ENCODE results near the gene BEND6.
A peak's percentile ranks its signal among the peaks of the same experiment; 100 is the strongest.

BEND6 gene

DNA sequence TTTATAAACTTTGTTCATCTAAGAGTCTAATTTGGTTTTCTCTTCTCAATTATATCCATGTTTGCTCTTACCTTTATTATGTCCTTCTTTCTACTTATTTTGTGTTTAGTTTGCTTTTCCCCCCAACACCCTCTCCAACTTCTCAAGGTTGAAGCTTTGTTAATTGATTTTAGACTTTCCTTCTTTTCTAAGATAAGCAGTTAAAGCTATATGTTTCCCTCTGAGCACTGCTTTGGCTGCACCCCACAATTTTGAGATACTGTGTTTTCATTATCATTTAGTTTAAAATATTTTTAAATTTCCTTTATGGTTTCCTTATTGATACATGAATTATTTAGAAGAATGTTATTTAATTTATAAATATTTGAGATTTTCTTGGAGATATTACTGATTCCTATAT lies 13.9 kb upstream of the BEND6 start:
- no peak for DNase-seq (ENCODE audit: low spot score)

DNA sequence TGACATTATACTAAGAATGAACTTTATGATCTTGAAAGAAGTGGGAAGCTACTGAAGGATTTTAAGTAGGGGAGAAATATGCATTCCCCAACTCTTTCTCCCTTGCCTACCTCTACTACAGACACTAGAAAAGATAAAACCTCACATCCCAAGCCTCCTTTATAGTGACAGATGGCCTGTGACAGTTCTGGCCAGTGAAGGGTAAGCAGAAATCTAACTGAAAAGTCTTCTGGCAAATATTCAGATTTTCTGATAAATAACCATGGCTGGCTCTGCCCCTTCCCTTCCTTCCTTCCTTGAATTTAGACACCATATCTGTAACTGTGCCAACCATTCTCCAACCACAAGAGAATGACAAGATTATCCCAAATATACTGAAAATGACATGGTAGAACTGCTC lies 10.2 kb upstream of the BEND6 start:
- DNase-seq (ENCODE audit: low spot score) = no peak

DNA sequence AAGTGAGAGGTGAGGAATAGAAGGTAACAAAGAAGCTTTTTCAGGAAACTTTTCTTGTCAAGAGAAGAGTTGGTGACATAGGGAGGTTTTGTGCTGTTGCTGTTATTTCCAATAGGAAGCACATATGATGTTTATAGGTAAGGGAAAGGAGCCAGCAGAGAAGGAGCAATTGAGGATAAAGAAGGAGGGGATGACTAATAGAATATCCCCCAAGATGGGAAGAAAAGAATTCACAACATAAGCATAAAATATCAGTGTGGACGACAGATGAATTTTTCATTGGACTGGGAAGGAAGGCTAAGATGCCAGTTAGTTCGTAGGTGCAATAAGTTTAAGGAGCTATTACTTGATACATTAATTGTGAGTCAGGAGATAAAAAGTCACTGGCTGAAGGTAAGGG lies 8.5 kb upstream of the BEND6 start:
- DNase-seq (ENCODE audit: low spot score) = no peak

DNA sequence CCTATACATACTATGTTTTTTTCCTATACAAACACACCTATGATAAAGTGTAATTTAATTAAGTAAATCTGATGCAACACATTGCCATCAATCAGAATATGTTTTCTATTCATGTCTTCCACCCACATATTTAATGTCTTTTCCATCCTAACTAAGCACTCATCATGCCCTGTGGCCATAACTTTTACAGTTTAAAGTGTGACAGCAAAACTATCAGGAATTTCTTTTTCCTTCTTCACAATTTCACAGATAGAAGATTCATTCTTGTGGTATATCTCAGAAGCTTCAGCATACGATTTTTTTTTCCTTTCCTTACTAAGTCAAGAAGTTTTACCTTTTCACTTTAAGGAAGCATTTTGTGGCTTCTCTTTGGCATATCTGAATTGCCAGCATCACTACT lies 7.0 kb upstream of the BEND6 start:
- DNase-seq (ENCODE audit: low spot score) = no peak

DNA sequence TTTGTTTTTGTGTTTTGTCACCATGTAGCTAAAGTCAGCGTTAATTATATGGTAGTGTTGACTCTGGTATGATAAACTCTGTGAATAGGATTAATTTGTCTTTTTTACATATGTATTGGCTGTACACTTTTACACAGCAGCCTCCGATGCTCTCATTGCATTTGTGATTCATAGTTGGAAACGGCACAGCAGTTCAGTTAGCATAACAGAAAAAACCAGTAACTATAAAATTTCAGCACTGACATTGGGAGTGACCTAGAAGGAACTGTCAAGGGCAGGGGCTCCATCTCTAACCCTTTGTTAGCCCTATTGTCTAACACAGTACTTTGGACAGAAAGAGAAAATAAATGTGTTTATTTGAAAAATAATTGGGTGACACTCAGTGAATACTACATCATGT lies 5.6 kb upstream of the BEND6 start:
- DNase-seq (ENCODE audit: low spot score) = no peak

DNA sequence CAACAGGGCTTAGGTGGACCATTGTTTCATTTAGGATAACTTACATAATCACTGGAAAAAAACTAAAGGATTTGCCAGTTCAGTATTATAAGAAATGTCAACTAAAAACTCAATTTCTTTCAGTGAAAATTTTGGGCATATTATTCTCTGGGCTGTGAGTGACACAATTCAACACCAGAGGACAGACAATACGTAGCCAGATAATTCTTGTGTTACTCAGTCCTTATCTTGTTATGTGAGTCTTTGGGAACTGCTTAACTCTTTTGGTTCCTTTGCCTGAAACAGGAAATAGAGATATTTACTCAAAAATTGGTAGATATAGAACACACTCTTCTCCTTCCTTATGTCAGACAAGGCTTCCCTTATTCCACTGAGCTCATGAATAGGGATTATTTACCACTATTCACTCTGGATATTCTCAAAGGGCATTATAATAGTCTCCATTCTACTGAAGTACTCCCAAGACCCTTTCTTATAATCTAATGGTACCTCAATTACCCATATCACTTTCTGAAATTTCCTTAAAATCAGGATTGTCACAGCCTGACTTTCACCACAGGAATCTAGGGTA lies 4.9 kb upstream of the BEND6 start:
- DNase-seq (ENCODE audit: low spot score) = no peak

DNA sequence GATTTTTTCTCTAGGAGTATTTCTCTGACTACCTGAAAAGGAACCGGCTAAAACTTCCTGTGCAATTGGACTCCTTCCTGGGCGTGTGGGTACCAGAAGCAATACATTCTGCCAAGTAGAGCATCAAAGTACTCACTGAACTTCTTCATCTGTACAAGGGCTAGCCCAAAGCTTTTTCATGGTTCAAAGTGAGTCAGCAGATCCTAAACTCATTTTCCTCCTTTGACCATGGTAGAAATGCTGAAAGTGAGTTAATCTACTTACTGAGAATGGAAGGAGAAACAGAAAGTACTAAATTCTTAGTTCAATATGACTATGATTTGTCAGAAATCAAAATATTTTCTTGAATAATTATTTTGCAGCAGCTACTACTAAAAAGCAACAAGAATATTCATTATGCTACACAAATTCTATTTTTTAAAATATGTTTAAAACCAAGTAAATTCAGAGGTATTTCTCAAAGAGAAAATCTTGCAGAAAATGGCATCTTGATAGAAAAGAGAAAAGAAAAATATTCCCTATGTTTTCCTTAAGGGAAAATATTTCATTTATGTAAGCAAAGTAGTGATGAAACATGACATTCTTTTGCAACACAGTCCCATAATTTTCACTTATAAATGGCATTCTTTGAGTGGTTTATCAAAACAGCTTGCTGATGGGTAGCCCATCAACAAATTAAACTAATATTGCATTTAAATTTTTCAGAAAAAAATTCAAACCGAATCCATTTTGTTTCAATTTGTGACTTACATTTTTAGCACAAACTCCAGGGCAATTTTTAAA lies 3.7 kb upstream of the BEND6 start:
- no peak for DNase-seq (ENCODE audit: low spot score)

DNA sequence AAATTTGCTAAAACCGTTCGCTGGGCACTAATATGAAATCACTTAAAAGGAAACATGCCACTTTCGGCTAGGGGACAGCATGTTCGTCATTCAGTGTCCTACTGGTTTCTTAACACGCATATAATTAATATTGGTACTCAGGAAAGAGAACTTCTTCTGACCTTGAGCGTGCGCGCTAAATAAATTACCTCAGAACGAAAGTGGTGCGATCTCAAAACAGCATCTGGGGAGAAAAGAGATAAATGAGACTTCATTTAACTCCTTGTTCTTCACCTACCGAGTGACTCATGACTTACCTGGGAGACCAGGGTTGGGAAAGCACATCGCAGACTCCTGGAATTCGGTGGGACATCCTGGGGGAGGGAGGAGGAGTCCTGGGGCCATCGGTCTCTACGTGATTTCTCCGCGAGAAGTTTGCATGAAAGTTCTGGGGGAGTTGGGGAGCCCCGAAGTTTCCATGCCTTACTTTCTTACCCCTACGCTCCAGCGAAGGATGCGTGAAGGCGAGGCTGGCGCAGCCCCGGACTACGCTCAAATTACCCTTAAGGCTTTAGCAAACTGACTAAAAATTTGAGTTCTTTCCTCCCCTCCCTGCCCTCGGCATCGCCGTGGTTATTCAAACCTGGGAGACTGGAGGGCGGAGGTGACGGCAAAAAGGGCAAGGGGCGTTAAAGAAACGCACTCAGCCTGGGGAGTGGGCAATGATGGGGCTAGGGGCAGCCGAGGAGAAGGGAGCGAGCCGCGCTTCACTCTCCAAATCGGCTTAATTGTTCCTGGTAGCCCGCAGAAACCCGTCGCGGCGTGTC lies 1.1 kb upstream of the BEND6 start:
- no peak for DNase-seq (ENCODE audit: low spot score)

DNA sequence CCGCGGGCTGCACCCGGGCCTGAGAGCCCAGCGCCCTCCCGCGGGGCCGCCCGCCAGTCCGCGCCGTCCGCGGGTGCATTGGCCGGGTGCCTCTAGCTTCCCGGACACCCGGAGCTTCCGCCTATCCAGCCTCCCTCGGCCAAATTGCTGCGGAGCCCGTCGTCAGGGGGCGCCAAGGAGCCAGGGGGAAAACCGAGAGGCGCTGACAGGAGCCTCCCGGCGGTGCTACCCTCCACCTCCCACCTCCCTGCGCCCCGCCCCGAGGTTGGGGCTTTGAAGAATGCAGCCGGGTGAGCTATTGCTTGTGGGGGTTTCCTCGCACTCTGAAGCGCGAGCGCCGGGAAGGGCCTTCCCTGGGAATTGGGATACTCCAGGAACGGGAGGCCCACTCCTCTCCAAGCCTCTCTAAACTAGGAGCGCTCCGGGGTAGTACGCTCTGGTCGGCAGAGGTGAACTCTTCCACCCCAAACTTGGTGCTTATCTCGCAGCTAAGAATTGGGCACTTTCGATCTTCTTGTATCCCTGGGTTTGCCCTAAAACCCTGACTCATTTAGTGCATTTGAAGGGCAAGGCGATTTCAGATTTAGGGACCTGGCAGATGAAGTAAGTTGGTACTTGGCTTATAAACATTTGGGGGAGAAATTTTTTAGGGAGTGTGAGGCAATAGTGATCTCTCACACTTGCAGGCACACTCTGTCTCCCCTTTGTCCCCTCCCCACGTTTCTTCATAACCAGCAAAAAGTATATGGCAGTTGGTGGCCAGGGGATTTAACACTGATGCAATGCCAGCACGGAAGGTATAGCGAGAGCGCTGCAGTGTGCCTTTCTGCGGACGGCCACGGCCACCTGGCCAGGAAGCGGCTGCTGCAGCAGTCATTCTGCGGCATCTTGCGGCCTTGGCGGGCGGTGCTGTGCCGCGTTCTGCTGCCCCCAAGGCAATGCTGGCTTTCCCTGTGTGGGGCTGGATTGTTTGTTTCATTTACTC lies 556 bp downstream of the BEND6 start:
- DNase-seq (ENCODE audit: low spot score) = peak; percentile 90

DNA sequence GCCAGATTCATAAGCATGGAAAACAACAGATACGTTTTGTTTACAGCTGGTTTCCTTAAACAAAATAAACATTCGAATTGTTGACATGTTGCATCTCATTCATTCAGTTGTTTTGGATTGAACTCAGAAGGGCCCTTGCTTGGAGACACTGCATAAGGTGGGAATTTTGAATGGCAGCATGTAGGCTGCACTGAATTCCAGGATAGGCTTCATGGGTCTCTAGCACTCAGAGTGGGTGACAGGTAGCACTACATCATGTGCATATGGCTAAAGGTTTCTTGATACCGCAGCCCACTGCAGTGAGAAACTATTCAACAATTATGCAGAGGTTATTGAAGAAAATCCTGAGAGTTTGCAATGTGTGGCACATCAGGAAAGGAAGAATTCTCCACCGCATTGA lies 1.6 kb downstream of the BEND6 start:
- no peak for DNase-seq (ENCODE audit: low spot score)

DNA sequence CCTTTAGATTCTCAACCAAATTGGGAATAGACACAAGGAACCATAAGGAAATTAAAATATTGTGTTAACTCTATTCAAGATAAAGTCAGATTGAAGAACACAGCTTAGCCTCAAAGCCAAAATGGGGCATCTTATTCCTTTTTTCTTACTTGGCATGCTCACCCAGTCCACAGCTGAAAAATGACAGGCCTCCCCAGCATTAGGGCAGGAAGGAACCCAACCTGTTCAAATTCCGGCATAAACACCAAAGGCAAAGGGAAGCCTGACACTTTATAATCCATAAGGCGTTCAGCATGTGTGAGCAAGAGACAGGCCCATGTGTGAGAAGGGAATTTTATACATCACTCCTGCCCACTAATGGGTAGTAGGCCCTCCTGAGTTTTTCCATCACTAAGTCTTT lies 2.9 kb downstream of the BEND6 start:
- no peak for DNase-seq (ENCODE audit: low spot score)

DNA sequence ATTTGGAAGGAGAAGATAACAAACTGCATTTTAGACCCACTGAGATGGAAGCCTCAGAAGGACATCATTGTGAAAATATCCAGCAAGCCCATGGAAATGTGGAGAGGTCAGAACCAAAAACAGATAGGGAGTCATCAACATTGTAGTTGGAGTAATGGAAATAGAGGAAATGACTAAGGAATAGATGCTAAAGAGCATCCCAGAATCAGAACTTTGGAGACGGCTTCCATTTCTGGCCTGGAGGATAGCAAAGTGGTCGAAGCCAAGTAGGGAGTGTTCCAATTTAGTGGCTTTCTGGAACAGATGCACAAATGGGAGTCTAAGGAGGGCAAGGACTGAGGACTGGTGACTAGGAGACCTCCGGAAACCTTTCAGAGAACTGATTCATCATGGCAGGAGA lies 3.6 kb downstream of the BEND6 start:
- no peak for DNase-seq (ENCODE audit: low spot score)

DNA sequence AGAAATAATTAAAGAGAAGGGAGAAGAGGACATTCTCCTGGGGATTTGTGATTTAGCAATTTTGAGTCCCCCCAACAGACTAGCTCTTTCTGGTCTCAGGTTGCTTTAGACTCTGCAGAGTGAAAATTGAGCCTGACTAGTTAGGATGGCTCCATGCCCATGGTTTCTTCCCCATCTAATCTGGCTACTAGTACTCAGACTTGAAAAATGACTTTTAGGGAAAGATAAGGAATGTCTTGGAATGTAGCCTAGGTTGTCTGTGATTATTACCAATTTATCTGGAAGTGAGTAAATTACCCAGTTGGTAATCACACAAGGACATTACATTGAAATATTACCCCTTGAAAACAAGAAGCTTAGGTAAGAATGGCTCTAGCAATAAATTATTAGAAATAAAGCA lies 4.2 kb downstream of the BEND6 start:
- DNase-seq (ENCODE audit: low spot score) = no peak

DNA sequence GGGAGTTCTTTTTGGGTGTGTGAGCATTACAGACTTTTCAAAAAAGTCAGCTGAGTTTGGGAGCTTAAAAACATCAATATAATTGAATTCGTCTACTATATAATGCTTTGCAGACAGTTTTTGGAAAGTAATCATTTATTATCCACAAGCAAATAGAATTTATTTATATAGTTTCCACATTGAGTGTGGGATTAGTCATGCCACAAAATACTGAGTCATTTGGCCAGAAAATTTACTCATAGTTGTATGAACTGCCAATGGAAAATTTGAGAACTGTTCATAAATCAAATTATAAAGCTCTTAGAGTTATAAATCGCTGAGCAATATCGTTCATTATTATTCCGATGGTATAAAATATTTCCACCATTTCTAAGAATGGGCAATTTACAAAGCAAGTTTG lies 5.0 kb downstream of the BEND6 start:
- no peak for DNase-seq (ENCODE audit: low spot score)

DNA sequence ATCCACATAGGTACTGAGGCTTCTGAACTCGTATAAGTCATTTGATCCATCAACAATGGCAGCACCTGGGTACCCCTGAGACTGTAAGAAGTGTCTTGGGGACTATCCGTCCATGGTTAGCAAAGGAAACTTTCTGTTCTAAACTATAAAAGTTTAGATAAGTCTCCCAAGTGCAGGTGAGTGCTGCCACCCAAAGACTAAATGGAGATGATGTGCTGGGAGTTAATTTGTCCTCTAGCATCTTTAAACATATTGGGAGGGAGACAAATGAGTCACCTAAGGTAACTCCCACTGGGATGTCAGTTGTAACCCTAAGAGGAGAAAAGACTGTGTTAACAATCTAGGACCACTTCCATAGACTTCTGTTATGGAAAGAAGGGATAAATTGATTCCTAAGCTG lies 6.2 kb downstream of the BEND6 start:
- no peak for DNase-seq (ENCODE audit: low spot score)

DNA sequence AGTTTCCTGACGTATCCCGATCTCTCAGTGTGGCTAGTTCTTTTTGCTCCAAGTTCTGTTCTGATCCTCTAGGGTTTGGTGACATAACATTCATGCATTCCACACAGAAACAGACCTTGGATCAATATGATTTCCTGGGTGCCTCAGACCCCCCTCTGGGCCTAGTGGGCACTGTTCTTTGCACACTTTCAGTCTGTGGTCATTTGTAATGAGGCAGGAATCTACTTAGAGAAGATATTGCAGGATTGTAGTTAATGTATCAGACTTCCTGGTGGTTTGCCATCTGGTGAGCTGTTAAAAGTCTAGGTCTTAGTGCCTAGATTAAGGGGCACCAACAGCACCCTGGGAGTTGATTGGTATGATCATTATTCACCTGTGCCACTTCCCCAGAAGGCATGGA lies 7.5 kb downstream of the BEND6 start:
- DNase-seq (ENCODE audit: low spot score) = no peak

DNA sequence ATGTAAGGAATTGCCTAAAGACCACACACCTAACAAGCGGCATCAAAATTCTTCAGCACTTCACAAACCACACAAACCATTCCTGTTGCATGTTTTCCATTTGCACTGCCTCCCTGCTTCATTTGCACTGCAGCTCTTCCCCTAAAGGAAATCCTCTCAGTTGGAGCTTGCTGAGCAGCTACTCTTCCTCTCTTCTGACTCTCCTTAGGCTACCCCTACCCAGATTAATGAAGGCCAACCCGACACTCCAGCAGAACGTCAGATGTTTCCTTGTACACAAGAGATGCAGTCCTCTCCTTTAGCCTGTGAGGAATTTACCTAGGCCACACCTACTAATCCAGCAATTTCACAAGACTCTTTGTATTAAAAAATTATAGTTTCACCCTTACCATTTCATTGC lies 8.1 kb downstream of the BEND6 start:
- DNase-seq (ENCODE audit: low spot score) = no peak

DNA sequence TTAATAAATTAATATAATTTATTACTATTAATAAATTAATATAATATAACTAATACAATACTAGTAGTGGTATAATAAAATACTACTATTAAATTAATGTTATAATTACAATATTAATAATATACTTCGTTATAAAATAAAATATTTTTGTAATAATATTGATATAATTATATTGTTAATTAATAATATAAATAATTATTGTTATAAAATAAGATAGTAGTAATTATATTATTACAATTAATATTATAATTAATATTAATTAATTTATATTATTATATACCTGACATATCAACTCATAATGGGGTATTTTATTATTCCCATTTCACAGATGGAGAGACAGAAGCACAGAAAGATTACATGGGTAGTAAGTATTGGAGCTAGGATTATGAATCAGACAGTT lies 8.9 kb downstream of the BEND6 start:
- DNase-seq (ENCODE audit: low spot score) = no peak

DNA sequence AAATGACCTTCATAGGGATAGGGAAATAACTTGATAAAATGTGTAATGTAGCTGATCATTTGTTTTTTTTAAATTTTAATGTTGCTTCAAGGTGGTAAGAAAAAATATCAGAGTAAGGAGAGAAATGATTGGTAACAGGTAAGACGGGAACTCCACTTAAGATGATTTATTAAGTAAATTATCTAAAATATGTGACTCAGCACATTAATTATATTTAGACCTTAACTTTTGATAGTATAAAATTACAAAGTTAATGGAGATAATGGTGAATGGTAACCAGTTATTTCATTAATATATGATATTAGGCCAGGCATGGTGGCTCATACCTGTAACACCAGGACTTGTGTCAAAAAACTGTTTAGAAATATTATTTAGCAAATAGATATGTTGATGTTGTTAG lies 10.2 kb downstream of the BEND6 start:
- DNase-seq (ENCODE audit: low spot score) = no peak

DNA sequence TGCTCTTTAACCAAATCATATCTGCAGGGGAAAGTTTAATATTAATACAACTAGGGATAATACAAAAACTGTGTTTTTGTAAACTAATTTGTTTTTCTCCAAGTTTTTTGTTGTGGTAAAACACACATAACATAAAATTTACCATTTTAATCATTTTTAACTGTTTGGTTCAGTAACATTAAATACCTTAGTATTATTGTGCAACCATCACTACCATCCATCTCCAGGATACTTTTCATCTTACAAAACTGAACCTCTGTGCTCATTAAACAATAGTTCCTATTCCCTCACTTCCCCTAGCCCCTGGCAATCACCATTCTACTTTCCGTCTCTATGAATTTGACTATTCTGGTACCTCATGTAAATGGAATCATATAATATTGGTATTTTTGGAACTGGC lies 15.9 kb downstream of the BEND6 start:
- DNase-seq (ENCODE audit: low spot score) = no peak

DNA sequence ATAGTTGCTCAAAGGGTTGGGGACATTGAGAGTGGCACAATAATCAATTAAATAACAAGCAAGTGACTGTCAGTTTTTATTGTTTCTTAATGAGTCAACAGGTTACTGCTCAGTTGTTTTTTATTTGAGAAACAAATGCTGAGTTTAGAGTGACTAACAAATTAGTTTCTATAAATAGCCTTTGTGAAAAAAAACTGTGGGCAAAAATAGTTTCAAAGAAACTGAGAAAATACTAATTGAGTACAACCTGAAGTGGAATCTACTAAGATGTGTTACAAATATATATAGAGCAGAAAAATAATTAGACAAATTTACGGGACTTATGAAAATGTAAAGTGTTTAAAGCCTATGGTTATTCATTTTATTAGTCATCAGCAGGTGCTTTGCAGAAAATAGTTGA lies 22.3 kb downstream of the BEND6 start:
- no peak for DNase-seq (ENCODE audit: low spot score)

DNA sequence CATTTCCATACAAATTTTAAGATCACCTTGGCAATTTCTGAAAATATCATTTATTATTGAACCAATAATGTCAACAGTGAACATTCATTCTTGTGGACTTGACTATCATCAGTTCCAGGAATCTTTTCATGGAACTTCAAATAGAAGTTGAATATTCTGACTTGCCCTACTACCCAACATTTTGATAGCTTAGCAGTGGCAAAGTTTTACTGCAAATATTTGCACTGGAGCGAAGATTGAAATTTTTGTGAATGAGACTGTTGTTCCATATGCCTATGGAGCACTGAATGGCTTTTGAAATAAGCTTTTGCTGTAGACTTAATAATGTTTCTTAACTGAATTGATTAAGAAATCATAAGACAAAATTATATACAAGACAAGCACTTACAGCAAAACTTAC lies 23.6 kb downstream of the BEND6 start:
- no peak for DNase-seq (ENCODE audit: low spot score)

Data from SK-N-DZ (cell line).